NCI-H69 (cell line): ENCODE data around the gene IGSF22.
A peak's percentile ranks its signal among the peaks of the same experiment; 100 is the strongest.

Source experiments
- DNase-seq: peaks from one replicate; lab custom pipeline; 2025; lab: John Stamatoyannopoulos, UW

The IGSF22 gene

GRCh38 chr11:18713646-18714442 is 12.1 kb downstream of the IGSF22 start:
- DNase-seq: no peak

- DNase-seq: no peak
Measured at GRCh38 chr11:18710545-18710944, 15.4 kb downstream of the IGSF22 start.

- DNase-seq: no peak
Measured at GRCh38 chr11:18709414-18709813, 16.6 kb downstream of the IGSF22 start.

- DNase-seq: no peak
Measured at GRCh38 chr11:18707811-18708340, 18.1 kb downstream of the IGSF22 start.

GRCh38 chr11:18706330-18707243 is 19.4 kb downstream of the IGSF22 start:
- peak; percentile 52 for DNase-seq

- DNase-seq: peak; percentile 35
Measured at GRCh38 chr11:18705651-18706281, 20.2 kb downstream of the IGSF22 start.

GRCh38 chr11:18704698-18705097 is 21.3 kb downstream of the IGSF22 start:
- DNase-seq: no peak

GRCh38 chr11:18704045-18704645 is 21.8 kb downstream of the IGSF22 start:
- DNase-seq: no peak

GRCh38 chr11:18703001-18703763 is 22.8 kb downstream of the IGSF22 start:
- DNase-seq: no peak

- no peak for DNase-seq
Measured at GRCh38 chr11:18701614-18702216, 24.3 kb downstream of the IGSF22 start.

GRCh38 chr11:18700872-18701271 is 25.1 kb downstream of the IGSF22 start:
- DNase-seq: no peak

- peak; percentile 61 for DNase-seq
Measured at GRCh38 chr11:18700375-18700774, 25.6 kb downstream of the IGSF22 start.

GRCh38 chr11:18699848-18700261 is 26.1 kb downstream of the IGSF22 start:
- DNase-seq: peak; percentile 20

- DNase-seq: no peak
Measured at GRCh38 chr11:18699269-18699596, 26.8 kb downstream of the IGSF22 start.

- DNase-seq: peak; percentile 92
Measured at GRCh38 chr11:18698341-18699268, 27.4 kb downstream of the IGSF22 start, which contains the start of gene TMEM86A. TMEM86A (plus strand) TSS chr11:18698779; CDS start chr11:18698887, 108 bp downstream.

GRCh38 chr11:18697576-18697975 is 28.4 kb downstream of the IGSF22 start:
- DNase-seq: no peak

- no peak for DNase-seq
Measured at GRCh38 chr11:18696638-18697225, 29.3 kb downstream of the IGSF22 start.

- no peak for DNase-seq
Measured at GRCh38 chr11:18692941-18693760, 32.8 kb downstream of the IGSF22 start.
